OCI-LY3 (cell line): Measurements from ENCODE around the gene EXTL1.

Source experiments
- H2AFZ ChIP-seq: fragments of 200-600, 300-600 bp; shearing (Covaris generic); 2 replicates; pipeline ENCODE4 v1.6.0; 2014; ENCODE audit warnings: antibody characterized with exemption, low read depth, low read length
- H3K27ac ChIP-seq: fragments of 200-600, 300-600 bp; sonication (generic); 2 replicates; pipeline ENCODE4 v1.5.1; 2014; ENCODE audit warnings: mild to moderate bottlenecking, low read length, moderate library complexity, mixed read lengths
- H3K27me3 ChIP-seq: fragments of 200-600, 300-600 bp; sonication (generic); 2 replicates; pipeline ENCODE4 v1.6.1; 2014; ENCODE audit warnings: low read depth, low read length, mixed read lengths
- H3K36me3 ChIP-seq: fragments of 200-600, 300-600 bp; sonication (generic); replicated peaks from 2 replicates; pipeline ENCODE3; 2014; ENCODE audit warnings: low read depth, low read length, mixed read lengths
- H3K4me1 ChIP-seq: fragments of 300-600, 200-600 bp; sonication (generic); 2 replicates; pipeline ENCODE4 v1.6.1; 2014; ENCODE audit warnings: low read length, mixed read lengths
- H3K4me2 ChIP-seq: fragments of 200-600, 300-600 bp; sonication (generic); 2 replicates; pipeline ENCODE4 v1.6.1; 2014; ENCODE audit warnings: low read length, mixed read lengths
- H3K4me3 ChIP-seq: fragments of 300-600, 200-600 bp; sonication (generic); 2 replicates; pipeline ENCODE4 v1.5.1; 2014; ENCODE audit warnings: antibody characterized with exemption, mild to moderate bottlenecking, low read length, moderate library complexity
- H3K79me2 ChIP-seq: fragments of 300-600, 200-600 bp; shearing (Covaris generic); 2 replicates; pipeline ENCODE4 v1.6.1; 2014; ENCODE audit warnings: mild to moderate bottlenecking, low read length, mixed read lengths
- H3K9ac ChIP-seq: fragments of 300-600, 200-600 bp; shearing (Covaris generic); 2 replicates; pipeline ENCODE4 v1.6.0; 2014; ENCODE audit warnings: mild to moderate bottlenecking, low read length, moderate library complexity
- H3K9me3 ChIP-seq: fragments of 200-600, 300-600 bp; shearing (Covaris generic); 2 replicates; pipeline ENCODE4 v1.6.1; 2014; ENCODE audit warnings: low read length, mixed read lengths; ENCODE audit not compliant: insufficient read depth
- H4K20me1 ChIP-seq: fragments of 200-600, 300-600 bp; sonication (generic); 2 replicates; pipeline ENCODE4 v1.6.1; 2016; ENCODE audit warnings: low read length, mixed read lengths; ENCODE audit not compliant: insufficient read depth
- CTCF ChIP-seq: fragments of 200-600, 300-600 bp; sonication (generic); IDR thresholded peaks from 2 replicates; pipeline ENCODE4 v1.5.1; 2014; ENCODE audit warnings: antibody characterized with exemption, low read length, low read depth
- EZH2phosphoT487 ChIP-seq: fragments of 200-600 bp; shearing (Covaris generic); IDR thresholded peaks from 2 replicates; pipeline ENCODE4 v1.6.1; 2018; ENCODE audit warnings: antibody characterized with exemption, mixed run types, low read depth

Gene EXTL1

GRCh38 chr1:26036756-26037281 lies 15.2 kb downstream of the EXTL1 start:
- no peak overlapping the region for H3K4me2 ChIP-seq
- H3K9me3 ChIP-seq, result no peaks in the 10 kb centered on the region
- no peaks in the 10 kb centered on the region for H3K27me3 ChIP-seq
- no peak overlapping the region for H3K9ac ChIP-seq
- H3K4me1 ChIP-seq, result no peaks in the 10 kb centered on the region
- no peak overlapping the region for H3K4me3 ChIP-seq
- H3K79me2 ChIP-seq, result no peaks in the 10 kb centered on the region
- H3K27ac ChIP-seq, result no peak overlapping the region
- no peaks in the 10 kb centered on the region for H3K36me3 ChIP-seq
- TF ChIP-seq CTCF (no peak), EZH2phosphoT487 (no peak)
- H2AFZ ChIP-seq, result no peak overlapping the region
- no peaks in the 10 kb centered on the region for H4K20me1 ChIP-seq

- no peak overlapping the region for H3K4me2 ChIP-seq
- no peak overlapping the region for H3K9ac ChIP-seq
- no peak for TF ChIP-seq CTCF
- TF ChIP-seq EZH2phosphoT487, result no peak
Measured at GRCh38 chr1:26037904-26038303, 16.3 kb downstream of the EXTL1 start.

GRCh38 chr1:26038477-26038876 lies 16.9 kb downstream of the EXTL1 start:
- no peaks in the 10 kb centered on the region for H3K36me3 ChIP-seq
- no peaks in the 10 kb centered on the region for H3K27me3 ChIP-seq
- H3K4me1 ChIP-seq, result no peaks in the 10 kb centered on the region
- no peak overlapping the region for H3K9ac ChIP-seq
- no peaks in the 10 kb centered on the region for H4K20me1 ChIP-seq
- H3K4me3 ChIP-seq, result no peak overlapping the region
- H3K9me3 ChIP-seq, result no peaks in the 10 kb centered on the region
- TF ChIP-seq CTCF (no peak), EZH2phosphoT487 (no peak)
- no peak overlapping the region for H3K4me2 ChIP-seq
- H2AFZ ChIP-seq, result no peak overlapping the region
- no peaks in the 10 kb centered on the region for H3K79me2 ChIP-seq
- H3K27ac ChIP-seq, result no peak overlapping the region

More at GRCh38 chr1:26037904-26038303, 16.3 kb downstream of the EXTL1 start:
- no peaks in the 10 kb centered on the region for H3K36me3 ChIP-seq
- no peaks in the 10 kb centered on the region for H3K27me3 ChIP-seq
- no peaks in the 10 kb centered on the region for H4K20me1 ChIP-seq
- H3K4me3 ChIP-seq, result no peak overlapping the region
- no peak overlapping the region for H3K27ac ChIP-seq
- H3K4me1 ChIP-seq, result no peaks in the 10 kb centered on the region
- H3K9me3 ChIP-seq, result no peaks in the 10 kb centered on the region
- H3K79me2 ChIP-seq, result no peaks in the 10 kb centered on the region
- no peak overlapping the region for H2AFZ ChIP-seq

- H3K4me2 ChIP-seq, result no peak overlapping the region
- H3K27me3 ChIP-seq, result no peaks in the 10 kb centered on the region
- no peak overlapping the region for H3K4me3 ChIP-seq
- no peak for TF ChIP-seq CTCF
- TF ChIP-seq EZH2phosphoT487, result no peak
- H3K27ac ChIP-seq, result no peak overlapping the region
- H3K9ac ChIP-seq, result no peak overlapping the region
- H3K4me1 ChIP-seq, result no peaks in the 10 kb centered on the region
- H3K79me2 ChIP-seq, result no peaks in the 10 kb centered on the region
- H3K9me3 ChIP-seq, result no peaks in the 10 kb centered on the region
- H4K20me1 ChIP-seq, result no peaks in the 10 kb centered on the region
- no peaks in the 10 kb centered on the region for H3K36me3 ChIP-seq
- no peak overlapping the region for H2AFZ ChIP-seq
Measured at GRCh38 chr1:26038904-26039303, 17.3 kb downstream of the EXTL1 start.
